ENCODE measurements around the gene AFAP1.

DNA sequence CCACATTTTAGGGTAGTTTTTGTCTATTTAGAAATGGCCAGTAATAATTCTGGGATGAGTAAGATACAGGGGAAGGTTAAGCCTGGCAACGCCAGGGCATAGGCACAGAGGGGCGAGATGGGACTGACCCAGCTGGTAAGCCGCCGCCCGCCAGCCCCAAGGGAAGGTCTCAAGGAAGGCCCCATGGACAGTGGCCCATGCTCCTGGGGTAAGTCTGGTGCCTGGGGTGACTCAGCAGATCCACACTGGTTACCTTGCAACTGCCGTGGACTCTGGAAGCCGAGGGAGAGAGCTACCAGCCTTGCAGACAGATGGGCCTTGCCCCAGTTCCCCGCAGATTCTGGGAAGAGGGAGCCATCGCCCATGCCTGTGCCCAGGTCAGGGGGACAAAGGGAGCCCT, 179.4 kb downstream of the AFAP1 start:
- TF ChIP-seq, protein P1, sequence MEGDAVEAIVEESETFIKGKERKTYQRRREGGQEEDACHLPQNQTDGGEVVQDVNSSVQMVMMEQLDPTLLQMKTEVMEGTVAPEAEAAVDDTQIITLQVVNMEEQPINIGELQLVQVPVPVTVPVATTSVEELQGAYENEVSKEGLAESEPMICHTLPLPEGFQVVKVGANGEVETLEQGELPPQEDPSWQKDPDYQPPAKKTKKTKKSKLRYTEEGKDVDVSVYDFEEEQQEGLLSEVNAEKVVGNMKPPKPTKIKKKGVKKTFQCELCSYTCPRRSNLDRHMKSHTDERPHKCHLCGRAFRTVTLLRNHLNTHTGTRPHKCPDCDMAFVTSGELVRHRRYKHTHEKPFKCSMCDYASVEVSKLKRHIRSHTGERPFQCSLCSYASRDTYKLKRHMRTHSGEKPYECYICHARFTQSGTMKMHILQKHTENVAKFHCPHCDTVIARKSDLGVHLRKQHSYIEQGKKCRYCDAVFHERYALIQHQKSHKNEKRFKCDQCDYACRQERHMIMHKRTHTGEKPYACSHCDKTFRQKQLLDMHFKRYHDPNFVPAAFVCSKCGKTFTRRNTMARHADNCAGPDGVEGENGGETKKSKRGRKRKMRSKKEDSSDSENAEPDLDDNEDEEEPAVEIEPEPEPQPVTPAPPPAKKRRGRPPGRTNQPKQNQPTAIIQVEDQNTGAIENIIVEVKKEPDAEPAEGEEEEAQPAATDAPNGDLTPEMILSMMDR (IDR thresholded peaks at IDR 0.05), result no peak
- no peak for TF ChIP-seq EZH2phosphoT487 (IDR thresholded peaks at IDR 0.05)

Data from neural progenitor cell (in vitro differentiated cells).